Endothelial cell of umbilical vein (primary cell): ENCODE results near the gene ZDHHC3. TPM values are rescaled to one million over a fixed set of nuclear protein-coding genes. Genes with fewer than 3 reads are reported as not detected.

Experiments
- BruUV-seq: library from RNA; stranded (reverse); fragments of 400-500 nt; replicated peaks from 2 replicates; lab custom pipeline; 2021; lab: Mats Ljungman, UMichigan
- CTCF ChIA-PET: fragments of 300-600, 350-600 bp; sonication (Branson Sonifier 250); formaldehyde crosslinking; loops from one replicate; lab custom pipeline; 2021; ENCODE audit warnings: antibody characterized with exemption, inconsistent platforms; lab: Charles Lee
- POLR2A ChIA-PET: fragments of 300-600, 350-600 bp; sonication (Branson Sonifier 250); formaldehyde crosslinking; loops from one replicate; lab custom pipeline; 2021; ENCODE audit warnings: antibody characterized with exemption, inconsistent platforms; lab: Charles Lee
- DNase-seq: peaks from one replicate; pipeline ENCODE4 v3.0.0-alpha.2; 2011; ENCODE audit warnings: low read depth, low spot score
- FAIRE-seq: peaks from 2 replicates; lab custom pipeline; 2011; peaks lifted over from hg19 to GRCh38; lab: Jason Lieb, UNC
- H2AFZ ChIP-seq: 2 replicates; pipeline ENCODE4 v1.6.0; 2012; ENCODE audit warnings: low read depth, low read length, control low read depth, inconsistent platforms
- H3K27ac ChIP-seq: 2 replicates; pipeline ENCODE4 v1.5.1; 2011; ENCODE audit warnings: low read depth, mild to moderate bottlenecking, control low read depth, low read length, moderate library complexity; ENCODE audit not compliant: insufficient read depth
- H3K27me3 ChIP-seq, 2 experiments: 2 replicates each; pipeline versions ENCODE4 v1.6.0 to v1.6.1; 2011; ENCODE audit warnings: low read length in 2 of 2, mixed read lengths in 1 of 2; ENCODE audit not compliant: control insufficient read depth in 2 of 2, insufficient read depth in 2 of 2
- H3K36me3 ChIP-seq, 2 experiments: 2 replicates in 1 of 2; 3 replicates in 1 of 2; pipeline ENCODE4 v1.5.1; 2011; ENCODE audit warnings: low read length in 2 of 2, mild to moderate bottlenecking in 1 of 2, moderate library complexity in 1 of 2; ENCODE audit not compliant: control insufficient read depth in 2 of 2, insufficient read depth in 2 of 2; ENCODE audit errors: extremely low read depth in 1 of 2
- H3K4me1 ChIP-seq: 3 replicates; pipeline ENCODE4 v1.5.1; 2011; ENCODE audit warnings: mild to moderate bottlenecking, low read length; ENCODE audit not compliant: control insufficient read depth, insufficient read depth; ENCODE audit errors: extremely low read depth
- H3K4me2 ChIP-seq: 2 replicates; pipeline ENCODE4 v1.6.1; 2011; ENCODE audit warnings: low read length, control low read depth, mixed read lengths; ENCODE audit not compliant: insufficient read depth
- H3K4me3 ChIP-seq, 3 experiments: fragments of 200-600 bp in 1 of 3; sonication (generic), shearing (Covaris generic) in 1 of 3; replicated peaks in 1 of 3; 2 replicates each; pipeline ENCODE4 v1.5.1; 2011 to 2016; ENCODE audit warnings: control low read depth in 3 of 3, low read length in 3 of 3, mild to moderate bottlenecking in 2 of 3, inconsistent platforms in 1 of 3, low read depth in 1 of 3, moderate library complexity in 1 of 3; ENCODE audit not compliant: insufficient read depth in 1 of 3
- H3K79me2 ChIP-seq: 2 replicates; pipeline ENCODE4 v1.6.0; 2012; ENCODE audit warnings: low read length, inconsistent platforms; ENCODE audit not compliant: control insufficient read depth, insufficient read depth
- H3K9ac ChIP-seq: replicated peaks from 2 replicates; pipeline ENCODE3; 2011; ENCODE audit warnings: low read length, control low read depth; ENCODE audit not compliant: insufficient read depth; ENCODE audit errors: extremely low read depth
- H3K9me1 ChIP-seq: replicated peaks from 3 replicates; pipeline ENCODE4 v1.6.0; 2011; ENCODE audit warnings: mild to moderate bottlenecking, low read length; ENCODE audit not compliant: control insufficient read depth, insufficient read depth; ENCODE audit errors: extremely low read depth
- H3K9me3 ChIP-seq: replicated peaks from 2 replicates; pipeline ENCODE4 v1.5.1; 2012; ENCODE audit warnings: low read length, inconsistent platforms; ENCODE audit not compliant: control insufficient read depth, insufficient read depth
- H4K20me1 ChIP-seq: replicated peaks from 2 replicates; pipeline ENCODE3; 2011; ENCODE audit warnings: mild to moderate bottlenecking, low read length; ENCODE audit not compliant: control insufficient read depth, insufficient read depth; ENCODE audit errors: extremely low read depth
- CTCF ChIP-seq, 2 donors: IDR thresholded peaks; 1 replicate in 1 of 2; 2 replicates in 1 of 2; pipeline ENCODE4 v1.5.1; 2011; ENCODE audit warnings: low read length in 2 of 2, mild to moderate bottlenecking in 2 of 2, moderate library complexity in 2 of 2, control low read depth in 1 of 2, inconsistent platforms in 1 of 2, low read depth in 1 of 2; ENCODE audit not compliant: insufficient read depth in 1 of 2; ENCODE audit errors: extremely low read depth in 1 of 2
- EZH2 ChIP-seq: IDR thresholded peaks from 2 replicates; pipeline ENCODE4 v1.6.1; 2012; ENCODE audit warnings: borderline replicate concordance, low read depth, mild to moderate bottlenecking, moderate library complexity, low read length, inconsistent platforms; ENCODE audit not compliant: severe bottlenecking
- FOS ChIP-seq: IDR thresholded peaks from 2 replicates; pipeline ENCODE4 v1.6.1; 2011; ENCODE audit warnings: mild to moderate bottlenecking, low read length, moderate library complexity, borderline replicate concordance; ENCODE audit not compliant: insufficient read depth
- GATA2 ChIP-seq: IDR thresholded peaks from 2 replicates; pipeline ENCODE4 v1.7.0; 2011; ENCODE audit warnings: low read depth, mild to moderate bottlenecking, moderate library complexity, mixed read lengths, low read length; ENCODE audit not compliant: insufficient read length, insufficient read depth
- JUN ChIP-seq: IDR thresholded peaks from 2 replicates; pipeline ENCODE4 v1.6.1; 2011; ENCODE audit warnings: borderline replicate concordance, low read depth; ENCODE audit not compliant: insufficient read length, insufficient read depth
- MAX ChIP-seq: IDR thresholded peaks from 2 replicates; pipeline ENCODE4 v1.6.1; 2011; ENCODE audit not compliant: insufficient read depth, insufficient read length
- MYC ChIP-seq: IDR thresholded peaks from one replicate; pipeline ENCODE4 v1.6.1; 2011; ENCODE audit warnings: mild to moderate bottlenecking, low read depth, low read length
- POLR2A ChIP-seq: IDR thresholded peaks from 2 replicates; pipeline ENCODE4 v1.6.1; 2012; ENCODE audit warnings: low read depth, mild to moderate bottlenecking, control low read depth, low read length
- POLR2AphosphoS5 ChIP-seq: IDR thresholded peaks from 2 replicates; pipeline ENCODE4 v1.6.1; 2012; ENCODE audit warnings: low read depth, mild to moderate bottlenecking, control low read depth, low read length, moderate library complexity; ENCODE audit not compliant: insufficient read depth
- dilution Hi-C: fragments of 300-500 bp; cut with MboI; formaldehyde crosslinking; loops from one replicate; pipeline ENCODE4 v1.15.0; 2019; ENCODE audit warnings: low sequenced_read_pairs; ENCODE audit not compliant: extremely low pct_ligation_motif_present
- intact Hi-C: fragments of 100-400 bp; cut with micrococcal nuclease; formaldehyde crosslinking; loops from one replicate; pipeline ENCODE4 v1.10.0; 2022
- polyA plus RNA-seq, 4 experiments: library from polyadenylated mRNA; depleted of rRNA in 3 of 4; stranded (reverse) in 3 of 4; unstranded in 1 of 4; fragments of >200 nt; gene quantifications; 2 replicates each; pipeline versions ENCODE4 v1.2.1 to v1.2.3, GENCODE V29; 2011 to 2012; ENCODE audit warnings: missing spikeins in 1 of 4
- total RNA-seq: library from RNA; stranded (reverse); gene quantifications from 2 replicates; pipeline ENCODE4 v1.2.3, GENCODE V29; 2021

ZDHHC3 gene
- total and polyA plus RNA-seq, 2 donors (not counting 3 experiments of a cell fraction or from before 2014, with no cell fraction given) = 62.4 to 97.1 TPM

- Histone ChIP-seq H3K27ac (no peak overlapping the region), H4K20me1 (no peaks in the 10 kb centered on the region), H3K27me3 (no peaks in the 10 kb centered on the region), H3K9me3 (no peaks in the 10 kb centered on the region), H3K79me2 (no peaks in the 10 kb centered on the region), H3K9ac (no peak overlapping the region), H3K4me2 (no peak overlapping the region), H3K36me3 (peaks cover 10 to 12% of the 10 kb centered on the region in 2 experiments), H3K4me3 (no peak overlapping the region), H3K9me1 (no peaks in the 10 kb centered on the region), H3K4me1 (peaks cover 13% of the 10 kb centered on the region), H2AFZ (no peak overlapping the region)
- intact Hi-C loops = no loop called here
- TF ChIP-seq MYC (no peak), POLR2AphosphoS5 (no peak), GATA2 (no peak), EZH2 (no peak), JUN (no peak), CTCF (IDR thresholded peaks at IDR 0.05; ENCODE audit: extremely low read depth in 1 of 2, insufficient read depth in 1 of 2, low read depth in 1 of 2, low read length in 2 of 2) (no peak), FOS (no peak), MAX (no peak), POLR2A (no peak)
- dilution Hi-C loops = no loop called here
- ChIA-PET CTCF (interaction anchor here (1.0 to 3.5 kb wide), 6 partner anchors 8 to 467 kb away, joined by 3 to 16 read pairs (median 5); partner anchors contain the start of genes EXOSC7, TMEM158 and ZDHHC3), POLR2A (no interaction called here)
- BruUV-seq = no TSS peak
- DNase-seq (no peak), FAIRE-seq (no peak)
These were observed 24.8 kb upstream of the ZDHHC3 start for GRCh38 chr3:45000823-45001222.
